Ishikawa (cell line): ENCODE measurements around the gene CHMP1A.

ENCODE experiments used
- CEBPB ChIP-seq: IDR thresholded peaks from 2 replicates; pipeline ENCODE4 v1.6.1; 2012
- CREB1 ChIP-seq: IDR thresholded peaks from 2 replicates; pipeline ENCODE4 v1.6.1; 2012; ENCODE audit warnings: low read depth
- EGR1 ChIP-seq: IDR thresholded peaks from 2 replicates; pipeline ENCODE4 v1.6.1; 2012
- EP300 ChIP-seq: IDR thresholded peaks from 2 replicates; pipeline ENCODE4 v1.6.1; 2012; ENCODE audit warnings: borderline replicate concordance
- FOXM1 ChIP-seq: IDR thresholded peaks from 2 replicates; pipeline ENCODE4 v1.6.1; 2012; ENCODE audit warnings: low read depth, borderline replicate concordance
- NFIC ChIP-seq: IDR thresholded peaks from 2 replicates; pipeline ENCODE4 v1.6.1; 2012
- RAD21 ChIP-seq: IDR thresholded peaks from 2 replicates; pipeline ENCODE4 v1.6.1; 2012; ENCODE audit warnings: low read depth
- REST ChIP-seq: IDR thresholded peaks from 2 replicates; pipeline ENCODE4 v1.6.1; 2012; ENCODE audit warnings: low read depth, mild to moderate bottlenecking
- TAF1 ChIP-seq: IDR thresholded peaks from 2 replicates; pipeline ENCODE4 v1.6.1; 2012; ENCODE audit warnings: low read depth, mild to moderate bottlenecking
- TCF12 ChIP-seq: IDR thresholded peaks from 2 replicates; pipeline ENCODE4 v1.6.1; 2012; ENCODE audit warnings: low read depth
- TEAD4 ChIP-seq: IDR thresholded peaks from 2 replicates; pipeline ENCODE4 v1.6.1; 2012
- YY1 ChIP-seq: IDR thresholded peaks from 2 replicates; pipeline ENCODE4 v1.6.1; 2012; ENCODE audit warnings: low read depth
- ZBTB7A ChIP-seq: IDR thresholded peaks from 2 replicates; pipeline ENCODE4 v1.6.1; 2012; ENCODE audit warnings: low read depth
- TF ChIP-seq, protein P1 (sequence below): IDR thresholded peaks from 2 replicates; pipeline ENCODE4 v1.6.1; 2012
- TF ChIP-seq, protein P2 (sequence below): IDR thresholded peaks from 2 replicates; pipeline ENCODE4 v1.6.1; 2012

Gene CHMP1A

DNA sequence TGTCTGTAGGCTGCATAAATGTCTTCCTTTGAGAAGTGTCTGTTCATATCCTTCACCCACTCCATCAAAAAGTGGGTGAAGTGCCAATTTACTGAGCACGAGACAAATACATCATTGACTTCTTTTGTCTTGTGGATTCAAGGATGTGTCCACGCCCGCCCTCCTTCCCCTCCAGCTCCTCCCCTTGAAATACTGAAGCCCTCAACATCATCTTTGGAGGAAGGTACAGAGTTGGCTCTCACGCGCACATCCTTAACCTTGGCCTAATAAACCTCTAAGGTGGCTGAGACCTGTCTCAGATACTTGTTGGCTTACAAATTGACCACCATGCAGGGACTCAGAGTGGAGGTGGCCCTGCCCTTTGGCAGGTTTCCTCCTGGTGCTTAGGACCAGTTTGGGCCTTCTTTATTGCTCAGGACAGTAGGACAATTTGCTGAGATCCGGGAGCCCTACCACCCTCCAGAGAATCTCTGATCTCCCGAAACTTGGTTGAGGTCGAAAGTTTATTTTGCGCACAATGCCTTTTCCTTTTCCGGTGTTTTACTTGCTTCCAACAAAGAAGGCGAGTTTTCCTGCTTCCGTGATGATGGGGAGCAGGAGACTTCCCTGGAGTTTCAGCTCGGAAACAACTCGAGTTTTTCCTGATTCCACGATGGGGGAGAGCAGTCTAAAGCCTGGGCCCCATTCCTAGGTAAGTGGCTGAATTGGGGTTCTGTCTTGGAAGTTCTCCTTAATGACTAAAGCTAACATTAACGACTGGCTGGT is 14.9 kb upstream of the CHMP1A start:
- TF ChIP-seq, protein P1, sequence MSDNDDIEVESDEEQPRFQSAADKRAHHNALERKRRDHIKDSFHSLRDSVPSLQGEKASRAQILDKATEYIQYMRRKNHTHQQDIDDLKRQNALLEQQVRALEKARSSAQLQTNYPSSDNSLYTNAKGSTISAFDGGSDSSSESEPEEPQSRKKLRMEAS = no peak
- no peak for TF ChIP-seq EP300
- no peak for TF ChIP-seq TCF12
- TF ChIP-seq TEAD4 = no peak
- no peak for TF ChIP-seq RAD21
- no peak for TF ChIP-seq CEBPB
- TF ChIP-seq EGR1 = no peak
- TF ChIP-seq ZBTB7A = no peak
- no peak for TF ChIP-seq YY1

DNA sequence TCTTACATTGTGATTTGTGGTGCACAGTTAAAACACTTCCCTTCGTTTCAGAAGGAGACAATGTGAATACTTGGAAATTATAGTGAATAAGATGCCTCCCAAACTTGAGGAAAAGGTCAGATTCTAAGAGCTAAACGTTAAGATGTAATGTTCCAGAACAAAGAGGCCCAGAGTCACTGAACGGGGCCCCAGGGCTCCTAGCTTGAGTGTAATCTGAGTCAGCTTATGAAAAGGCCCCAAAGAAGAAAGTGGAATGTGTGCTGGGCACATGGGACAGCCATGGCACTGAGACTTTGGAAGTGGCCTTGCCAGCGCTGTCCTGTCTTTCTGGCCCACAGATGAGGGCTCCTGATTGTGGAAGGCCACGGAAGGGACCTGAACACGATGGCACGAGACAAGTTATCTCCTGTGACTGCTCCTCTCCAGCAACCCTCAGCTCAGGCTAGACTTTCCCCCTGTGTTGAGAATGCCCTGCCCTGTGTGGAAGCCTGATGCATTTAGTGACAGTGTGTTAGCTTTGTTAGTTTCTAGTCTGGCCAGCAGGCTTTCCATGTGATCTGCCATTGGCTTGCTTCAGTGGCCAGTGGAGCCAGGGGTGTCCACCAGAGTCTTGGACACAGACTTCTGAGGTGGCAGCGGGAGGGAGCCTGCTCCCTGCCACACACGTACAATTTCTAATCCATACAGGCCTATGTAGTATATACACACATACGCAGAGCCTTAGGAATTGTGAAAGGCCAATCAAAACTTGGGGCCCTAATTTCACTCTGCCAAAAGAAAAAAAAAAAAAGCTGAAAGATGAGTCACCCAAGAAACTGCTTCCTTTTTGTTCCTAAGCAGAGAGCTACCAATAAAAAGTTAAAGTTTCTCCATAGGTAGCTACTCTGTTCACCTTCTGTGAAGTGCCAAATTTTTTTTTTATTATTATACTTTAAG is 13.3 kb upstream of the CHMP1A start:
- TF ChIP-seq NFIC (no peak), RAD21 (no peak), EGR1 (no peak), CEBPB (no peak), FOXM1 (no peak), TCF12 (no peak), EP300 (no peak), TAF1 (no peak), REST (no peak), TEAD4 (no peak), YY1 (no peak), ZBTB7A (no peak), CREB1 (no peak)
- TF ChIP-seq, protein P2, sequence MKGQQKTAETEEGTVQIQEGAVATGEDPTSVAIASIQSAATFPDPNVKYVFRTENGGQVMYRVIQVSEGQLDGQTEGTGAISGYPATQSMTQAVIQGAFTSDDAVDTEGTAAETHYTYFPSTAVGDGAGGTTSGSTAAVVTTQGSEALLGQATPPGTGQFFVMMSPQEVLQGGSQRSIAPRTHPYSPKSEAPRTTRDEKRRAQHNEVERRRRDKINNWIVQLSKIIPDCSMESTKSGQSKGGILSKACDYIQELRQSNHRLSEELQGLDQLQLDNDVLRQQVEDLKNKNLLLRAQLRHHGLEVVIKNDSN = no peak
- TF ChIP-seq, protein P1 = no peak

- TF ChIP-seq RAD21 (no peak), EP300 (no peak), CREB1 (no peak), TCF12 (no peak), ZBTB7A (no peak), TEAD4 (no peak), EGR1 (no peak), CEBPB (no peak), YY1 (no peak), TAF1 (no peak), FOXM1 (no peak), REST (no peak)
- TF ChIP-seq, protein P1 = no peak
- TF ChIP-seq, protein P2 = no peak
Observed at GRCh38 chr16:89669755-89670154, 12.2 kb upstream of the CHMP1A start.

- TF ChIP-seq, protein P2 = no peak
- TF ChIP-seq TCF12 (no peak), YY1 (no peak), TEAD4 (no peak), REST (no peak), RAD21 (no peak), TAF1 (no peak), CREB1 (no peak), NFIC (no peak), EGR1 (no peak), ZBTB7A (no peak), EP300 (no peak)
- TF ChIP-seq, protein P1 = no peak
Observed at GRCh38 chr16:89668790-89669158, 11.3 kb upstream of the CHMP1A start.
